ENCODE results near the gene PARD6B. TPM values are rescaled to one million over a fixed set of nuclear protein-coding genes. Genes with fewer than 3 reads are reported as not detected.
"Not testable (repeated sequence)": the region's sequence is repeated elsewhere in the genome, so short reads cannot be mapped to it uniquely, and the experiment has no call there.

The PARD6B gene
- total RNA-seq, 2 donors from 2014 or later, result 29.0 to 36.7 TPM

DNA sequence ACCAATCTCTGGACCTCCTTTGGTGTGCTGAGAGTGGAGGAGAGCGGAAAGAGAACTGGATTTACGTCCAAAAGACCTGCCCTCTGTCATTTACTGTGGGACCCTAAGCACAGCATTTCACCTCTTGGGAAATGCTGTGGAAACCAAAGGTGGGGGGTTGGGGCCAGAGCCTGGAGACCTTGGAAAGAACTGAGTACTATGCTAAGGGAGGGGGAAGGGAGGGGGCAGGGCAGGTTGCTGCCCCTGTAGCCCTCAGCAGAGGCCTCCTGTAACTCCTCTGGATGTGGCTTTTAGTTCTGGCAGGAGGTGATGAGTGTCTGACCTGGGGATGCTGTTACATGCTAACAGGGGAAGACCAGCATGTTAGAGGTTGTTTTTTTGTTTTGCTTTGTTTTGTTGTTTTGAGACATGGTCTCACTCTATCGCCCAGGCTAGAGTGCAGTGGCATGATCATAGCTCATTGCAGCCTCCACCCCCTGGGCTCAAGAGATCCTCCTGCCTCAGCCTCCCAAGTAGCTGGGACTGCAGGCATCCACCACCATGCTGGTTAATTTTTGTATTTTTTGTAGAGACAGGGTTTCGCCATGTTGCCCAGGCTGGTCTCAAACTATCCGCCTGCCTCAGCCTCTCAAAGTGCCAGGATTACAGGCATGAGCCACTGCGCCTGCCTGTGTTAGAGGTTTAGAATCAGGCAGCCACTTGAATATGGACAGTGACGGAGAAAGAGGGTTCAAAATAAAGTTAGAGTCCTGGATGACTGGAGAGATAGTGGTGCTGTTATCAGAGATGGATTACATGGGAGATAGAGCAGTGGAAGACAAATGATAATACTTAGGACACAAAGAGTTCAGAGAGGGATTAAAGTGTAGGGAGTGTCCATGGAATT, 18.4 kb upstream of the PARD6B start:
- H3K27me3 Mint-ChIP-seq (ENCODE audit: insufficient read depth), result no peaks in the 10 kb centered on the region
- WGBS, 2 experiments (ENCODE audit: insufficient coverage in 1 of 2, insufficient read length in 1 of 2), result 88 to 92% methylated on average over 7 of the region's 7 CpGs
- peak overlapping the region; percentile 85 for H3K27ac Mint-ChIP-seq
- H3K27ac ChIP-seq (ENCODE audit: low read depth, low read length), result no peak overlapping the region
- H3K9me3 Mint-ChIP-seq, result no peaks in the 10 kb centered on the region
- H3K4me1 Mint-ChIP-seq, result peaks cover 19% of the 10 kb centered on the region
- H3K4me1 ChIP-seq (ENCODE audit: control insufficient read depth, insufficient read depth, low read length), result peaks cover 2% of the 10 kb centered on the region
- H3K9me3 ChIP-seq (ENCODE audit: control insufficient read depth, low read length), result no peaks in the 10 kb centered on the region
- DNase-seq, result no peak
- H3K36me3 Mint-ChIP-seq (ENCODE audit: low read depth), result no peaks in the 10 kb centered on the region
- TF ChIP-seq, protein P1, sequence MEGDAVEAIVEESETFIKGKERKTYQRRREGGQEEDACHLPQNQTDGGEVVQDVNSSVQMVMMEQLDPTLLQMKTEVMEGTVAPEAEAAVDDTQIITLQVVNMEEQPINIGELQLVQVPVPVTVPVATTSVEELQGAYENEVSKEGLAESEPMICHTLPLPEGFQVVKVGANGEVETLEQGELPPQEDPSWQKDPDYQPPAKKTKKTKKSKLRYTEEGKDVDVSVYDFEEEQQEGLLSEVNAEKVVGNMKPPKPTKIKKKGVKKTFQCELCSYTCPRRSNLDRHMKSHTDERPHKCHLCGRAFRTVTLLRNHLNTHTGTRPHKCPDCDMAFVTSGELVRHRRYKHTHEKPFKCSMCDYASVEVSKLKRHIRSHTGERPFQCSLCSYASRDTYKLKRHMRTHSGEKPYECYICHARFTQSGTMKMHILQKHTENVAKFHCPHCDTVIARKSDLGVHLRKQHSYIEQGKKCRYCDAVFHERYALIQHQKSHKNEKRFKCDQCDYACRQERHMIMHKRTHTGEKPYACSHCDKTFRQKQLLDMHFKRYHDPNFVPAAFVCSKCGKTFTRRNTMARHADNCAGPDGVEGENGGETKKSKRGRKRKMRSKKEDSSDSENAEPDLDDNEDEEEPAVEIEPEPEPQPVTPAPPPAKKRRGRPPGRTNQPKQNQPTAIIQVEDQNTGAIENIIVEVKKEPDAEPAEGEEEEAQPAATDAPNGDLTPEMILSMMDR (conservative IDR thresholded peaks at IDR 0.05), result no peak
- H3K4me3 Mint-ChIP-seq, result no peak overlapping the region
- no peaks in the 10 kb centered on the region for H3K27me3 ChIP-seq (ENCODE audit: control insufficient read depth, insufficient read depth, low read length, poor library complexity, severe bottlenecking)
- no peaks in the 10 kb centered on the region for H3K36me3 ChIP-seq (ENCODE audit: control insufficient read depth, insufficient read depth, low read length)
- H3K4me3 ChIP-seq (ENCODE audit: low read length), result no peak overlapping the region
- H3K9ac ChIP-seq (ENCODE audit: extremely low read depth, low read length, poor library complexity, severe bottlenecking), result no peak overlapping the region

DNA sequence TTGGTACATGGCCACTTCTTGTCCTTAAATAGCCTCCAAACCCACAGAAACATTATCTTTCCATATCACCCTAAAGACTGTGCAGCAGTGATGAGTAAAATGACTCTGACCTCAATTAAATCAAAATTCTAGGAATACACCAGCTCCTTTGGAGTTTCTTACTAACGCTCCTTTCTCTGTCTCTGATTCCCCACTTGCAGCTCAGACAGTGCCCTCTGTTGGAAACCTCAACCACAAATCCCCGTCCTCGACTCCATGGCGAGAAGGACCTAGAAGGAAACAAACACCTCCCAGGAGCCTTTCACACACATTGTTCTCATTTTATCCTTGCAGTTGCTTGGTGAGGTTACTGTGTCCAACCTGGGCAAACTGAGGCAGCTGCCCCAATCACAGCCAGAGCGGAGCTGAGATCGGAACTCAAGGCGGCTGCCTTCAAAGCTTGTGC, 17.7 kb upstream of the PARD6B start:
- Mint-ChIP-seq H3K27me3 (ENCODE audit: insufficient read depth) (no peaks in the 10 kb centered on the region), H3K36me3 (ENCODE audit: low read depth) (no peaks in the 10 kb centered on the region), H3K4me1 (peaks cover 22% of the 10 kb centered on the region), H3K9me3 (no peaks in the 10 kb centered on the region), H3K4me3 (no peak overlapping the region), H3K27ac (peak overlapping the region; percentile 85)
- peak; percentile 87 for DNase-seq
- TF ChIP-seq, protein P1 (conservative IDR thresholded peaks at IDR 0.05), result peak; percentile 80
- Histone ChIP-seq H3K27me3 (ENCODE audit: control insufficient read depth, insufficient read depth, low read length, poor library complexity, severe bottlenecking) (no peaks in the 10 kb centered on the region), H3K4me1 (ENCODE audit: control insufficient read depth, insufficient read depth, low read length) (peaks cover 2% of the 10 kb centered on the region), H3K27ac (ENCODE audit: low read depth, low read length) (no peak overlapping the region), H3K4me3 (ENCODE audit: low read length) (no peak overlapping the region), H3K9ac (ENCODE audit: extremely low read depth, low read length, poor library complexity, severe bottlenecking) (no peak overlapping the region), H3K36me3 (ENCODE audit: control insufficient read depth, insufficient read depth, low read length) (no peaks in the 10 kb centered on the region), H3K9me3 (ENCODE audit: control insufficient read depth, low read length) (no peaks in the 10 kb centered on the region)
- WGBS, 2 experiments (ENCODE audit: insufficient coverage in 1 of 2, insufficient read length in 1 of 2), result 55% methylated on average over 7 of the region's 7 CpGs; no CpG with 5 or more reads in 1 of the 2 experiments

DNA sequence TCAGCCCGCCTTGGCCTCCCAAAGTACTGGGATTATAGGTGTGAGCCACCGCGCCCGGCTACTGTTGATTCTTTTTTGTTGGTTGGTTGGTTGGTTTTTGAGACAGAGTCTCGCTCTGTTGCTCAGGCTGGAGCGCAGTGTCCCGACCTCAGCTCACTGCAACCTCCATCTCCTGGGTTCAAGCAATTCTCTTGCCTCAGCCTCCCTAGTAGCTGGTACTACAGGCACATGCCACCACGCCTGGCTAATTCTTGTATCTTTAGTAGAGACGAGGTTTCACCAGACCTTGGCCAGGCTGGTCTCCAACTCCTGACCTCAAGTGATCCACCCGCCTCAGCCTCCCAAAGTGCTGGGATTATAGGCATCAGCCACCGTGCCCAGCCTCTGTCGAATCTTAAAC, 17.0 kb upstream of the PARD6B start:
- H3K27me3 ChIP-seq (ENCODE audit: control insufficient read depth, insufficient read depth, low read length, poor library complexity, severe bottlenecking); H3K27ac ChIP-seq (ENCODE audit: low read depth, low read length); H3K27me3 Mint-ChIP-seq (ENCODE audit: insufficient read depth); H3K4me3 Mint-ChIP-seq; H3K4me3 ChIP-seq (ENCODE audit: low read length); H3K9ac ChIP-seq (ENCODE audit: extremely low read depth, low read length, poor library complexity, severe bottlenecking); H3K9me3 Mint-ChIP-seq; H3K36me3 Mint-ChIP-seq (ENCODE audit: low read depth); H3K4me1 ChIP-seq (ENCODE audit: control insufficient read depth, insufficient read depth, low read length); H3K36me3 ChIP-seq (ENCODE audit: control insufficient read depth, insufficient read depth, low read length); H3K9me3 ChIP-seq (ENCODE audit: control insufficient read depth, low read length); H3K27ac Mint-ChIP-seq; DNase-seq: not testable (repeated sequence)
- 98 to 100% methylated on average over 3 to 12 of the region's 12 CpGs for WGBS, 2 experiments (ENCODE audit: insufficient coverage in 1 of 2, insufficient read length in 1 of 2)
- H3K4me1 Mint-ChIP-seq, result peaks cover 22% of the 10 kb centered on the region

Measured in endodermal cell (in vitro differentiated cells).